Epithelial cell of esophagus (primary cell): ENCODE measurements around the gene JMJD1C.

ENCODE experiments used
- DNase-seq: peaks from one replicate; pipeline ENCODE4 v3.0.0; 2010; ENCODE audit warnings: low read depth
- H3K4me3 ChIP-seq: 2 replicates; pipeline ENCODE4 v1.5.1; 2011; ENCODE audit warnings: mild to moderate bottlenecking, low read length, control low read depth
- TF ChIP-seq, protein P1 (sequence below): IDR thresholded peaks from 2 replicates; pipeline ENCODE4 v1.5.1; 2011; ENCODE audit warnings: low read depth, mild to moderate bottlenecking, low read length, control low read depth, inconsistent platforms; ENCODE audit not compliant: insufficient read depth; ENCODE audit errors: missing control alignments

Gene JMJD1C

DNA sequence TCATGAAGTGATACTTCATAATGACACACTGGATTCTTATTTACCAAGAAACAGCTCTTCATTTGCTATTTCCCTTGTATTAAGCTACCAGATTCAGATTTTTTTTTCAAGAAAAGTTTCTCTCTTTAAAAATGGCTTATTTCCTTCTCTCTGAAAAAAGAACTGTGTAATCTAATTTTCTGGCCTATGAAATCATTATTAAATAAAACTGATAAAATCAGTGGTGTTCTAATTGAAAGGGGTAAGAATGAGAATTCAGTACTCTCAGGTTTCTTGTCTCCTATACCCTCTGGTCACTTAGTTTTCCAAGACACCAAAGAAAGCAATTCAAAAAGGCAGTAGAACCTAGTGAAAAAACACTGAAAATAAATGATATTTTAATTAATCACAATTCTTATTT lies 10.3 kb downstream of the JMJD1C start:
- no peak overlapping the region for H3K4me3 ChIP-seq
- DNase-seq = no peak
- TF ChIP-seq, protein P1, sequence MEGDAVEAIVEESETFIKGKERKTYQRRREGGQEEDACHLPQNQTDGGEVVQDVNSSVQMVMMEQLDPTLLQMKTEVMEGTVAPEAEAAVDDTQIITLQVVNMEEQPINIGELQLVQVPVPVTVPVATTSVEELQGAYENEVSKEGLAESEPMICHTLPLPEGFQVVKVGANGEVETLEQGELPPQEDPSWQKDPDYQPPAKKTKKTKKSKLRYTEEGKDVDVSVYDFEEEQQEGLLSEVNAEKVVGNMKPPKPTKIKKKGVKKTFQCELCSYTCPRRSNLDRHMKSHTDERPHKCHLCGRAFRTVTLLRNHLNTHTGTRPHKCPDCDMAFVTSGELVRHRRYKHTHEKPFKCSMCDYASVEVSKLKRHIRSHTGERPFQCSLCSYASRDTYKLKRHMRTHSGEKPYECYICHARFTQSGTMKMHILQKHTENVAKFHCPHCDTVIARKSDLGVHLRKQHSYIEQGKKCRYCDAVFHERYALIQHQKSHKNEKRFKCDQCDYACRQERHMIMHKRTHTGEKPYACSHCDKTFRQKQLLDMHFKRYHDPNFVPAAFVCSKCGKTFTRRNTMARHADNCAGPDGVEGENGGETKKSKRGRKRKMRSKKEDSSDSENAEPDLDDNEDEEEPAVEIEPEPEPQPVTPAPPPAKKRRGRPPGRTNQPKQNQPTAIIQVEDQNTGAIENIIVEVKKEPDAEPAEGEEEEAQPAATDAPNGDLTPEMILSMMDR = no peak

DNA sequence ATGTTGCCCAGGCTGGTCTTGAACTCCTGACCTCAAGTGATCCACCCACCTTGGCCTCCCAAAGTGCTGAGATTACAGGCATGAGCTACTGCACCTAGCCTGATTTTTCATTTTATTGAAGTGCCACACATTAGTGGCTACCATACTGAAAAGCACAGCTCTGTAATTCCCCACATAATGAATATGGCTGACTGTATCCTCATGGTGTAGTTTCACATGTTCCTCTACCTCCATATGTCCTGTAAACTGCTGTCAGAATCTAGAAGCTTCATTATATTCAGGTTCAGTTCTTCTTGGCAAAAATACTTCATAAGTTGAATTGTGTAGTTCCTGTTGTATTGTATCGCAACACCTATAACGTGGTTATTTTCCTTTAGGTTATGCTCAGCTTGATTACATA lies 11.1 kb downstream of the JMJD1C start:
- no peak for DNase-seq
- TF ChIP-seq, protein P1 = no peak
- no peak overlapping the region for H3K4me3 ChIP-seq

DNA sequence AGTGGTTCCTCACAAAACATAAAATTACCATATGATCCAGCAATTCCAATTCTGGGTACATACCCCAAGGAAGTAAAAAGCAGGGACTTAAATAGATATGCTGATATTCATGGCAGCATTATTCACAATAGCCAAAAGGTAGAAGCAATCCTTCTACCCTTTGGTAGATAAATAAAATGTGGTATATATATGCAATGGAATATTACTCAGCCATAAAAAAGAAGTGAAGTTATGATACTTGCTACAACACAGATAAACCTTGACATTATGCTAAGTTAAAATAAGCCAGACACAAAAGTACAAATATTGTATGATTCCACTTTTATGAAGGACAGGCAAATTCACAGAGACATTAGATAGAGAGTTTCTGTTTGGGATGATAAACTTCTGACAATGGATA lies 13.3 kb downstream of the JMJD1C start:
- TF ChIP-seq, protein P1 = no peak
- no peak for DNase-seq
- no peak overlapping the region for H3K4me3 ChIP-seq

DNA sequence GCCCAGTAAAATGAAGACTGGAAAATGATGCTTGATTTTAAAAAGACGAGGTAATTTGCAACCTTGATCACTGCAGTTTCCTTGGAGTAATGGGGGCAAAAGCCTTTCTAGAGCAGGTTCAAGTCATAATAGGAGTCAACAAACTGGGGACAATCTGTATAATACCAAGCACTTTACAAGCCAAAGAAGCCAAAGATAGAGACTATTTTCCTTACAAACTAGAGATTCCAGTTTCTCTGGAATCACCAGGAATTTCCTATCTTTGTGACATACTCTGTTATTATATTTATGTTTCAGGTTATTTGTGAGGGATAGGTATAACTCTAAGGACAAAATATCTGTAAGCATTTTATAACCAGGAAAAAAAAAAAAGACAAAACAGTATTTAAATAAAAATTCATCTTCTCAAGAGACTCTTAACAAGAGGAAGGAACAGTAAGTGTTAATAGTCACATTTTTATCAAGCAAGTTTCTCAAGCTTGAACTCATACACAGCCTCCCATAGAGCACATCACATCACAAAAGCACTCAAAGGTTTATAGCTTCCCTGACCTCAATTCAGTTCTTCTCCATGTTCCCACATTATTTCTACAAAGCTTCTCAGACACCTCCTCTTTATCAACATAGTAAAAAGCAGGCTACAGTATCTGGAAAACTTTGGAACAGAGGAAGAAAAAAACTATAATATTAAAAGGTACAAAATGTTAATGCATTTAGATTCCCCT lies 18.9 kb downstream of the JMJD1C start:
- no peak for DNase-seq
- TF ChIP-seq, protein P1 = no peak
- no peak overlapping the region for H3K4me3 ChIP-seq

DNA sequence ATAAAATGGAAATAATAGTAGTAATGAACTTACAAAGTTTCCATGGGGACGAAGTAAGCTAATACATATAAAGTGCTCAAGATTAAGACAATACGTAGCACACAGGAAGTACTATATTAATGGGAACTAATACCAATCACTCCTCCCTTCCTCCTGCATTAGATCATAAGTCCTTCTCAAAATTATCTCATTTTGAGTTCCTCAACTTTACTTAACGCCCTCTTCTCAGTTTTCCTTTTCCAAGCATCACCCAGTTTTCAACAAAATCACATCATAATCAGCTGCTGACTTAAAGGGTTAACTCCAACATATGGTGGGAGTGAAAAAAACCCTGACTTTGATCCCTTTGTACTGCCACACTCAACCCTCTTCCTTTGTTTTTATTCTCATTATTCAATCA lies 24.4 kb downstream of the JMJD1C start:
- no peak for DNase-seq
- H3K4me3 ChIP-seq = no peak overlapping the region
- TF ChIP-seq, protein P1 = no peak

DNA sequence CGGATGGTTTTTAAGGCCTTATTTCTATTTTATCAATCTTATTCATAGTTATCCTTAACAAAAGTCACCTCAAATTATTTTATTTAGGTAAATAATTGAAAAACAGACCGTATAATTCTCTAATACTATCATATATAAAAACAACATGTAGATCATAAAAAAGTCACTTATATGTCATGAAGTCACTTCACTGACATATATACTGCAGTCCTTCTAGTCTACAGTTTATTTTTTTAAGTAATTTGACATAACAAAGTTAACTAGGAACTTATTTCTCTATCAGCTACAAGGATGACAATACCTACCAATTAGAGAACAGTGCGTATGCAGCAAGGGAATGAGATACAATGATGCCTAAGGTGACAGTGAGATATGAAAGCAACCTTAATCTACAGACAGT lies 26.2 kb downstream of the JMJD1C start:
- no peak for DNase-seq
- H3K4me3 ChIP-seq = no peak overlapping the region
- TF ChIP-seq, protein P1 = no peak
